Body of pancreas (tissue), 4 donors: ENCODE results near the gene C11orf86. TPM values are rescaled to one million over a fixed set of nuclear protein-coding genes. Genes with fewer than 3 reads are reported as not detected.
A peak's percentile ranks its signal among the peaks of the same experiment; 100 is the strongest.
"Not testable (repeated sequence)": the region's sequence is repeated elsewhere in the genome, so short reads cannot be mapped to it uniquely, and the experiment has no call there.

Experiments
- ATAC-seq: fragments of 150-250 bp; one replicate; pipeline ENCODE4 v1.9.1; 2016
- DNase-seq, 4 donors: peaks; one replicate each; pipeline ENCODE4 v3.0.0-alpha.2; 2019
- H3K27ac ChIP-seq, 4 donors: fragments of 200-600 bp; sonication (generic); 1 replicate in 3 of 4; 2 replicates in 1 of 4; pipeline versions ENCODE4 v1.5.1 to v1.6.1; 2016 to 2019; ENCODE audit warnings: mild to moderate bottlenecking in 1 of 4, mixed read lengths in 1 of 4, moderate library complexity in 1 of 4
- H3K27me3 ChIP-seq, 2 donors: fragments of 200-600 bp; sonication (generic); one replicate each; pipeline ENCODE4 v1.6.0; 2016; ENCODE audit warnings: mild to moderate bottlenecking in 1 of 2
- H3K36me3 ChIP-seq, 2 donors: fragments of 200-600 bp; sonication (generic); replicated peaks in 1 of 2; 2 replicates each; pipeline ENCODE4 v1.5.1; 2016; ENCODE audit warnings: low read depth in 2 of 2; ENCODE audit not compliant: insufficient read depth in 1 of 2
- H3K4me1 ChIP-seq: fragments of 200-600 bp; sonication (generic); one replicate; pipeline ENCODE4 v1.6.0; 2016
- H3K4me3 ChIP-seq, 2 donors: fragments of 200-600 bp; sonication (generic); 1 replicate in 1 of 2; 2 replicates in 1 of 2; pipeline ENCODE4 v1.5.1; 2016 to 2019
- H3K9me3 ChIP-seq, 3 donors: fragments of 200-600 bp; sonication (generic); 1 replicate in 2 of 3; 2 replicates in 1 of 3; pipeline ENCODE4 v1.5.1; 2016
- CTCF ChIP-seq, 7 experiments: fragments of 450-650 bp in 4 of 7; fragments of 200-600 bp in 3 of 7; sonication (generic) in 3 of 7; IDR thresholded peaks; one replicate each; pipeline ENCODE4 v1.5.1; 2016 to 2019; ENCODE audit warnings: antibody characterized with exemption in 7 of 7
- POLR2A ChIP-seq, 3 donors: fragments of 450-650 bp; IDR thresholded peaks; one replicate each; pipeline ENCODE4 v1.6.1; 2016; ENCODE audit warnings: antibody characterized with exemption in 3 of 3, mild to moderate bottlenecking in 2 of 3
- WGBS, 2 donors: methylation state at CpG; one replicate each; pipeline ENCODE4 v1.1.5; 2017; 5-methylcytosine and 5-hydroxymethylcytosine counted together
- intact Hi-C: fragments of 100-400 bp; cut with DNase I; formaldehyde crosslinking; loops from one replicate; pipeline ENCODE4 v1.15.1; 2023
- total RNA-seq, 2 donors: library from RNA; depleted of rRNA; stranded (reverse); fragments of >200 nt; gene quantifications; one replicate each; pipeline ENCODE4 v1.1.0, GENCODE V29; 2016

Gene C11orf86
- total RNA-seq, 2 donors from 2014 or later: not detected

GRCh38 chr11:66957971-66958231 is 17.2 kb upstream of the C11orf86 start:
- Histone ChIP-seq H3K27ac (peak overlapping the region in 2 of 4 donors; percentile 80 to 84), H3K4me3 (no peak overlapping the region), H3K27me3 (no peaks in the 10 kb centered on the region), H3K4me1 (peaks cover 27% of the 10 kb centered on the region), H3K9me3 (no peaks in the 10 kb centered on the region), H3K36me3 (no peaks in the 10 kb centered on the region)
- 0% methylated on average over 40 of the region's 40 CpGs; no CpG with 5 or more reads in 1 of the 2 donors for whole genome bisulfite sequencing, 2 donors
- intact Hi-C loops: no loop called here
- no peak for TF ChIP-seq POLR2A (IDR thresholded peaks at IDR 0.05)
- no peak for TF ChIP-seq CTCF (IDR thresholded peaks at IDR 0.05)
- ATAC-seq (peak; percentile 26), DNase-seq (no peak)

- TF ChIP-seq POLR2A (IDR thresholded peaks at IDR 0.05): peak; percentile 75 to 90 (median 89)
- no peak for TF ChIP-seq CTCF (IDR thresholded peaks at IDR 0.05)
- intact Hi-C loops: no loop called here
- WGBS, 2 donors: 0 to 13% methylated on average over 3 to 74 of the region's 74 CpGs
Observed at GRCh38 chr11:66958232-66958955, 16.7 kb upstream of the C11orf86 start, which contains the start of gene PC. PC (minus strand) TSS chr11:66958383; CDS start chr11:66872159, 86,224 bp downstream.

GRCh38 chr11:66958956-66959274 is 16.2 kb upstream of the C11orf86 start:
- Histone ChIP-seq H3K4me1 (peaks cover 19% of the 10 kb centered on the region), H3K4me3 (no peak overlapping the region), H3K36me3 (no peaks in the 10 kb centered on the region), H3K9me3 (no peaks in the 10 kb centered on the region), H3K27me3 (no peaks in the 10 kb centered on the region), H3K27ac (peak overlapping the region in 3 of 4 donors; percentile 33 to 84 (median 80))
- ATAC-seq: no peak
- intact Hi-C loops: no loop called here
- no peak for DNase-seq
- TF ChIP-seq POLR2A (IDR thresholded peaks at IDR 0.05) (no peak), CTCF (IDR thresholded peaks at IDR 0.05) (no peak)
- 31 to 39% methylated on average over 10 of the region's 10 CpGs for WGBS, 2 donors

More at GRCh38 chr11:66958232-66958955, 16.7 kb upstream of the C11orf86 start, which contains the start of gene PC:
- peak within 1 kb of the TSS in 3 of 4 donors; percentile 33 to 84 (median 80) for H3K27ac ChIP-seq
- H3K27me3 ChIP-seq: no peaks in the 10 kb centered on the region
- H3K9me3 ChIP-seq: no peaks in the 10 kb centered on the region
- DNase-seq: peak; percentile 99 to 100 (median 99)
- peak; percentile 96 for ATAC-seq
- H3K4me1 ChIP-seq: peaks cover 24% of the 10 kb centered on the region
- H3K4me3 ChIP-seq: no peak within 1 kb of the TSS
- no peaks in the 10 kb centered on the region for H3K36me3 ChIP-seq

- ATAC-seq, H3K27me3 ChIP-seq, H3K9me3 ChIP-seq, H3K36me3 ChIP-seq, H3K27ac ChIP-seq, DNase-seq, H3K4me3 ChIP-seq, intact Hi-C loops: not testable (repeated sequence)
- peaks cover 13% of the 10 kb centered on the region for H3K4me1 ChIP-seq
- WGBS, 2 donors: 65 to 85% methylated on average over 5 of the region's 5 CpGs
Observed at GRCh38 chr11:66961691-66962213, 13.4 kb upstream of the C11orf86 start.

- no peaks in the 10 kb centered on the region for H3K27me3 ChIP-seq
- peaks cover 12% of the 10 kb centered on the region for H3K4me1 ChIP-seq
- H3K27ac ChIP-seq: no peak overlapping the region
- ATAC-seq: no peak
- H3K9me3 ChIP-seq: no peaks in the 10 kb centered on the region
- TF ChIP-seq POLR2A (IDR thresholded peaks at IDR 0.05): no peak
- TF ChIP-seq CTCF (IDR thresholded peaks at IDR 0.05): no peak
- DNase-seq: no peak
- 87% methylated on average over 2 of the region's 2 CpGs; no CpG with 5 or more reads in 1 of the 2 donors for WGBS, 2 donors
- no peak overlapping the region for H3K4me3 ChIP-seq
- H3K36me3 ChIP-seq: no peaks in the 10 kb centered on the region
- intact Hi-C loops: no loop called here
Observed at GRCh38 chr11:66962247-66962646, 12.9 kb upstream of the C11orf86 start.
